Measurements from ENCODE around the gene CD63. TPM values are rescaled to one million over a fixed set of nuclear protein-coding genes. Genes with fewer than 3 reads are reported as not detected.

The CD63 gene
- total RNA-seq, 2 experiments from 2014 or later, result 204 to 210 TPM

DNA sequence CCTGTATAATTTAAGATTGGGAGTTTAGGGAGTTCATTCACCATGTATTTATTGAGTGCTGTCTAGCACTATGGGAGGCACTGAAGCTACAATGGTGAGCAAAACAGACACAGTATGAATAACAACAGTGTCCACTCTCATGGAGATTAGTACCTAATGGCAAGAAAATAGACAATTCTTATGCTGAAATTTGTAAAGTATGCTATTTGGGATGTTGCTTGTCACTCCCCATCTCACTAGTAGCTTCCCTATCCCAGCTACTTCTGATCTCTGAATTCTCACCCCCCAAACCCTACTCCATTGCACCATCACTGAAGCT is 18.1 kb upstream of the CD63 start:
- ChIA-PET POLR2A (interaction anchor here (0.7 kb wide), 1 partner anchor 71 kb away, joined by 3 read pairs; the partner anchor contains the start of gene ORMDL2), CTCF (interaction anchor here (0.8 to 2.8 kb wide), 5 partner anchors 9 to 520 kb away, joined by 3 to 27 read pairs (median 6); partner anchors contain the start of genes COQ10A, ORMDL2 and SARNP)
- Mint-ChIP-seq H3K27me3 (no peaks in the 10 kb centered on the region), H3K9me3 (no peaks in the 10 kb centered on the region), H3K4me3 (no peak overlapping the region), H3K27ac (no peak overlapping the region), H3K4me1 (ENCODE audit: low read depth) (peaks cover 22% of the 10 kb centered on the region), H3K36me3 (peaks cover 7% of the 10 kb centered on the region)
- no peak for DNase-seq
- intact Hi-C loops (cut with micrococcal nuclease), result no loop called here

DNA sequence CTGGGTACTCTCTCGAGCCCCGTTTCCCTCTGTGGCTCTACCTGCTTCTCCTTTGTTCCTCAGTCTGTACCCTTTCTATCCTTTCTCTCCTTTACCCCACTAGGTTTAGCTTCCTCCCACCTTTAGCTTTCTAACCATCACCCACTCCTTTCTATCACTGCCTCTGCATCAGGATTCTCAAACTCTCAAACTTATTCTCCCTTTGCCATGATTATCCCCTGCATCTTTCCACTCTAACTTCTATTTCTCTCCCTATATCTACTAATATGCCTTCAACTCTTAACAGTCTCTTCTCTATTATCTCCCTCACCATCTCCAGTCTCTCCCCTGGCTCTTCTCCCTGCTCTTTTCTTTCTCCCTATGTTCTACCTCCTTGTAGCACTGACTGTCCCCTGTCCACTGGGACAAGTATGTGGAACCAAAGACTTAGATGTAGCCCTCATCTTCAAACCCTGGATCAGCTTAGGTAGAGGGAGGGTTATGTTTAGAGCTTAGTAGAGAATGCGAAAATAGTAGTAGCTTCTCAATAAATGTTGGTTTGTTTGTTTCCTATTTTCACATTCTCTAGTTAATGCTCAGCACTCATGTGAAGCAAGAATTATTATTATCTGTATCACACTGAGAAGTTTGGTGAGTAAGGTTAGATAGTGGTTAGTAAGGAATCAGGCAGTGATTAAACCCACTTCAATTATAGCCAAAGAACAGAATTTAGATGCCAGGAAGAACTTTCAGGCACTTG is 17.5 kb upstream of the CD63 start:
- DNase-seq, result no peak
- H3K27me3 Mint-ChIP-seq, result no peaks in the 10 kb centered on the region
- no peaks in the 10 kb centered on the region for H3K9me3 Mint-ChIP-seq
- no peak overlapping the region for H3K4me3 Mint-ChIP-seq
- ChIA-PET POLR2A (no interaction called here), CTCF (interaction anchor here (1.8 to 2.8 kb wide), 3 partner anchors 8 to 72 kb away, joined by 6 to 27 read pairs (median 10); partner anchors contain the start of genes ORMDL2 and SARNP)
- peaks cover 22% of the 10 kb centered on the region for H3K4me1 Mint-ChIP-seq (ENCODE audit: low read depth)
- H3K36me3 Mint-ChIP-seq, result peaks cover 6% of the 10 kb centered on the region
- intact Hi-C loops (cut with micrococcal nuclease), result no loop called here
- H3K27ac Mint-ChIP-seq, result no peak overlapping the region

DNA sequence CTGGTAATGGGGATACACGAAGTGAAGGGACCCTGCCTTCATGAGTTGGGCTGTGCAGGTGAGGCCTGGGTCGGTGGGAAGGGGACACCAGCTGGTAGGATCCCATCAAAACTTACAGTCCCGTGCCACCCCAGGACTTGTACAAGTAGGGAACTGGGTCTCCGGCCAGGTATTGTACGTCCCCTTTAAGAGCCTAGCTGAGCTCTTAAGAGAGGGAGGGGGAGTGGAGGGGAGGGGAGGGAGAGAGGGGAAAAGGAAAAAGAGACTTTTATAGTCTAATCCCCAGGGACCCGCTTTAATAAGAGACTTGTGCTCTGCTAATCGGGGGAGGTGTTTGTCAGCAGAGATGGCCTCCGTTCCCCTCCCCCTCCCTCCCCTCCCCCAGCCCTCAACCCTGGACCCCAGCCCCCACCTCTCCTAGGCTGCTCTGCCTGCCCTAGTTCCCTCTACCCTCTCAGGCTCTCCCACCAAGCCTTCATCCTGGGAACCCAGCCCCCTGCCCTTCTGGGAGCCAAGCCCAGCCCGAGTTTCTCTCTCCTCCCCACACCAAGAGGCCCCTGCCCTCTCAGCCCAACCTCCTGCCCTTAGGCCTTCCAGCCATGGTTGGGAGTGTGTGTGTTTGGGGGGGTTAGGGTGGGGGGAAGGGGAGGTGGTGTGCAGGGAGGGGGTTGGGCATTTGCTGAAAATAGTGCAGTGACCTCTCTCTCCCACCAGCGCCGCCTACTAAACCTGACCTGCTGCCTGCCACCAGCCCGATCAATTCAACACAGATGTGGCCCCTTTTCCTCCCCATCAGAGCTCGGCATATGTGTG is 16.8 kb upstream of the CD63 start:
- no peaks in the 10 kb centered on the region for H3K9me3 Mint-ChIP-seq
- ChIA-PET CTCF (interaction anchor here (1.8 to 3.6 kb wide), 5 partner anchors 8 to 72 kb away, joined by 6 to 27 read pairs (median 10); partner anchors contain the start of genes ORMDL2 and SARNP), POLR2A (interaction anchor here (1.0 to 2.3 kb wide), 3 partner anchors 8 to 185 kb away, joined by 3 to 12 read pairs (median 4); partner anchors contain the start of genes ORMDL2 and SARNP)
- no peaks in the 10 kb centered on the region for H3K27me3 Mint-ChIP-seq
- H3K27ac Mint-ChIP-seq, result no peak overlapping the region
- H3K4me1 Mint-ChIP-seq (ENCODE audit: low read depth), result peaks cover 22% of the 10 kb centered on the region
- DNase-seq, result no peak
- H3K4me3 Mint-ChIP-seq, result no peak overlapping the region
- H3K36me3 Mint-ChIP-seq, result peaks cover 2% of the 10 kb centered on the region
- intact Hi-C loops (cut with micrococcal nuclease), result no loop called here

DNA sequence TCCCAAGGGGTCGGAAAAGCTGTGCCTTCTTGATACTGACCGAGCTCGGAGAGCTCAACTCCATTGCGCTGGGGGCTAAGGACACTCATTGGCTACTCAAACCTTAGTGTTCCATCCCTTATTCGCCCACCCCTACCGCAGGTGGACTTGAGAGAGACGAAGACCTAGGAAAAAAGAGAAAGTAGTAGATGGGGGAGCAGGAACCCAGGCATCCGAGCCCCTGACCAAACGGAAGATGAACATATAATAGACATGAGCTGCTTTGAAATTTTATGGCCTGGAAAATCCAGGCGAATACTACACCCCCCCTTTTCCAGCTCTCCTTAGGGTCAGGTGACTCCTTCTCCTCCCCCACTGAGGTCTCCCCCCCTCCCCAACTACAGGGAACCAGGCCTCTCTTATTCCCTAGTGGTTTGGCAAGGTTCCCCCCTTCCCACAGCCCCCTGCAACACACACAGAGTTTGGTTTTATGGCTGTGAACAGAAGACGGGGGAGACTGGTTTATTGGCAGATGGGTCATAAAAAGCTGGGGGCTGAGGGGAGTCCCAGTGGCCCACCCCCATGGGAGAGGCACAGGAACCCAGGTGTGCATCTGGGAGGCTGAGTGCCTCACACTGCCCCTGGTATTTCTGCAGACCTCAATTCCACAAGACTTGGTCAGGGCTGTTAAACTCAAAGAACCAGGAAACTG is 15.7 kb upstream of the CD63 start:
- peak overlapping the region; percentile 83 for H3K4me3 Mint-ChIP-seq
- intact Hi-C loops (cut with micrococcal nuclease), result no loop called here
- no peaks in the 10 kb centered on the region for H3K9me3 Mint-ChIP-seq
- peaks cover 22% of the 10 kb centered on the region for H3K4me1 Mint-ChIP-seq (ENCODE audit: low read depth)
- DNase-seq, result no peak
- H3K27ac Mint-ChIP-seq, result no peak overlapping the region
- CTCF ChIA-PET, result interaction anchor here (0.9 to 9.9 kb wide), 6 partner anchors 9 to 192 kb away, joined by 3 to 130 read pairs (median 8); partner anchors contain the start of gene DGKA
- POLR2A ChIA-PET, result interaction anchor here (0.8 to 2.3 kb wide), 6 partner anchors 10 to 372 kb away, joined by 3 to 12 read pairs (median 5); partner anchors contain the start of genes CD63, ORMDL2 and SARNP
- H3K27me3 Mint-ChIP-seq, result no peaks in the 10 kb centered on the region
- H3K36me3 Mint-ChIP-seq, result no peaks in the 10 kb centered on the region

DNA sequence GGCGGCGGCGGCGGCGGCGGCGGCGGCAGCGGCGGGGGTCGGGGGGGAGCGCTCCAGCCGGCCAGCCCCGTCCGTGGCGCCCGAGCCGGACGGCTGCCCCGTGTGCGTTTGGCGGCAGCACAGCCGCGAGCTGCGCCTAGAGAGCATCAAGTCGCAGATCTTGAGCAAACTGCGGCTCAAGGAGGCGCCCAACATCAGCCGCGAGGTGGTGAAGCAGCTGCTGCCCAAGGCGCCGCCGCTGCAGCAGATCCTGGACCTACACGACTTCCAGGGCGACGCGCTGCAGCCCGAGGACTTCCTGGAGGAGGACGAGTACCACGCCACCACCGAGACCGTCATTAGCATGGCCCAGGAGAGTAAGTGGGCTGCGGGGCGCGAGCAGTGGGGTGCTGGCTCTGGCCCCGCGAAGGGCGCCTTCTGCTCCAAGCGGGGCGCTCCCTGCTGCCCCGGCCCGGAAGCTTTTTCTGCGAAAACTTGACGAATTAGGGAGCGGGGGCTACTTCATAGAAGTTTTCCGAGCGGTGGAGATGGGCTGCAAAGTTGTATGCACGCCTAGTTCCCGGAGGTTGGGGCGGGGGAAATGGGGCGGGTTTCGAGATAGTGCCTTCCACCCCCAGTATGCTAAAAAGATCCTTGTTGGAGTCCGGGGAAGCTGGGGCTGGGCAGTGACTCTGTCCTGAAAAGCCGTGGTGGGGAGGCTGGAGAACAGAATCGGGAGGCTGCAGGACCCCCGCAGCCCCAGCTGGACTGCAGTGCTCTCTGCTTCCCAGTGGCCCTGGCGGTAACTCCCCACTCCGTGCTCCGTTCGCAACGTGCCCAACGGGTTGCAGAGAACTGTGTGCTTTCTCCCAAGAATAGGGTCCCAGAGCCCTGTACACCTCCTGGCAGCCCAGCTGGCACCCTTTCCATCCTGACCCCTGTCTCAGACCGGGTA is 14.9 kb upstream of the CD63 start:
- CTCF ChIA-PET, result interaction anchor here (0.6 to 9.9 kb wide), 7 partner anchors 10 to 193 kb away, joined by 3 to 130 read pairs (median 6); partner anchors contain the start of gene DGKA
- Mint-ChIP-seq H3K4me1 (ENCODE audit: low read depth) (peaks cover 24% of the 10 kb centered on the region), H3K27me3 (no peaks in the 10 kb centered on the region), H3K36me3 (no peaks in the 10 kb centered on the region), H3K27ac (no peak overlapping the region), H3K4me3 (peak overlapping the region; percentile 83), H3K9me3 (no peaks in the 10 kb centered on the region)
- intact Hi-C loops (cut with micrococcal nuclease), result loop anchor here (2.0 kb wide), 2 partner anchors 17 to 73 kb away; partner anchors contain the start of gene SARNP
- POLR2A ChIA-PET, result interaction anchor here (0.8 to 2.3 kb wide), 5 partner anchors 14 to 373 kb away, joined by 3 to 12 read pairs (median 6); partner anchors contain the start of genes CD63, ORMDL2 and SARNP
- DNase-seq, result peak; percentile 67

DNA sequence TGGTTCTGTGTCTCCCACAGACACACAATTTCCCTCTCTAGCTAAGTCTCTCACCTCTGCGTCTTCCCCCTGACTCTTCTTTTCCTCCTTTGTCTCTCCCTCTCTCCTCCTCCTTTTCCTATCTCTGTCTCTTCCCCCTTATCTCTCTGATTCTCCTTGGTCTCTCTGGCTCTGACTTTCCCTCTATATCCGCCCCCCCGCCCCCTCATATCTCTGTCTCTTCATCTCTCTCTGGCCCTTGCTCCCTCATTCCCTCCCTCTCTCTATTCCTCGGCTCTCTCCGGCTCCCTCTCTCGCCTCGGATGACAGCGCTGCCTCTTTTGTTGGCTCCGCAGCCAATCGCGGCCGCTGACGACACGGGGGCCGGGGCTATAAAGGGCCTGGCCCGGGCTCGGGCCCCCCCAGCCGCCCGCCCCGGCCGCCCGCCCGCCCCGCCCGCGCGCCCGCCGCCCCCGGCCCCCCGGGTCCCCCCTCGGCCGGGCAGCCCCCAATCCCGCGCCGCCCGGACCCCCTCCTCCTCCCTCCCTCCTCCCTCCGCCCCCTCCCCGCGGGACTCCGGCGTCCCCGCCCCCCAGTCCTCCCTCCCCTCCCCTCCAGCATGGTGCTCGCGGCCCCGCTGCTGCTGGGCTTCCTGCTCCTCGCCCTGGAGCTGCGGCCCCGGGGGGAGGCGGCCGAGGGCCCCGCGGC is 14.1 kb upstream of the CD63 start, which contains the start of gene GDF11:
TSS of gene GDF11 (plus strand) at position 404 of the 687 bp plus-strand sequence. CDS start at position 599, 195 bp downstream.
- DNase-seq, result peak; percentile 83
- CTCF ChIA-PET, result interaction anchor here (0.6 to 9.9 kb wide), 6 partner anchors 14 to 202 kb away, joined by 3 to 130 read pairs (median 6); partner anchors contain the start of gene DGKA
- Mint-ChIP-seq H3K4me3 (peak within 1 kb of the TSS; percentile 83), H3K36me3 (no peaks in the 10 kb centered on the region), H3K27ac (peak within 1 kb of the TSS; percentile 42), H3K9me3 (no peaks in the 10 kb centered on the region), H3K4me1 (ENCODE audit: low read depth) (peaks cover 30% of the 10 kb centered on the region), H3K27me3 (no peaks in the 10 kb centered on the region)
- POLR2A ChIA-PET, result interaction anchor here (0.7 to 2.3 kb wide), 6 partner anchors 13 to 301 kb away, joined by 3 to 12 read pairs (median 5); partner anchors contain the start of genes CD63, ORMDL2 and SARNP
- intact Hi-C loops (cut with micrococcal nuclease), result loop anchor here (2.0 kb wide), 2 partner anchors 18 to 74 kb away; partner anchors contain the start of gene SARNP

DNA sequence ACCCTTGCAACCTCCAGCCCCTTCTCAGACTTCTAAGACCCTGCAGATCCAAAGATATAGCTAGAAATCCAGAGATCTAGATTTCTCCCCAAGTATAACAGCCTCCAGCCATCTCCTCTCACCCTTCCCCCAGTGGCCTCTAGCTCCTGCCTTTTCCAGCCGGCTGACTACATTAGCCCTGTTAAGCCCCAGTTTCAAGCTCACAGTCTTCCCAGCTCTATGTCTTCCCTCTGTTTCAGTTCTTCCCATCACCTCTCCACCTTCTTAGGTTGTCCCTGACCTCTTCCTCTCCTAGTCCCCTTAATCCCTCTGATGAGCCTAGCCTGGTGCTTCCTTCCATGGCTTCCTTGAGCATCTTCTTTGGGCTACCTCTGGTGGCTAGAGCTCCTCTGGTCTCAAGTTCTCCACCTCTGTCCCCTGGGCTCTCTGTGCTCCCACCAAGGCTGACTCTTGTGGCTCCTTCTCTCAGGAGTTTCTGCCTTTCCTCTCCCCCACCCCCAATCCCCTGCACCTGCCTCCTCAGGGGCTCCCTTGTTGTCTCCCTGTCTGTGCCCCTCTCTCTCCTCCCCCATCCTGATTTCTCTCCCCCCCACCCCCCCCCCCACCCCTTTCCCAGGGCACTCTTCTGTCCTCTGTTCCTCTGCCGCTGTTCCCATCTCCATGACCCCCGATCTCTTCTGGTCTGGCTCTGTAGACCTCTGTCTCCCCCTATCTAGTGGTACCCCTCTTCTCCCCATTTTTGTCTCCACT is 13.3 kb upstream of the CD63 start:
- no peaks in the 10 kb centered on the region for H3K9me3 Mint-ChIP-seq
- intact Hi-C loops (cut with micrococcal nuclease), result loop anchor here (2.0 kb wide), 2 partner anchors 19 to 75 kb away; partner anchors contain the start of gene SARNP
- DNase-seq, result no peak
- POLR2A ChIA-PET, result interaction anchor here (0.7 to 1.2 kb wide), 3 partner anchors 13 to 302 kb away, joined by 3 to 4 read pairs (median 3); no protein-coding TSS in a partner anchor
- H3K4me1 Mint-ChIP-seq (ENCODE audit: low read depth), result peaks cover 36% of the 10 kb centered on the region
- H3K36me3 Mint-ChIP-seq, result no peaks in the 10 kb centered on the region
- H3K27ac Mint-ChIP-seq, result peak overlapping the region; percentile 42
- H3K27me3 Mint-ChIP-seq, result no peaks in the 10 kb centered on the region
- CTCF ChIA-PET, result interaction anchor here (0.7 to 9.9 kb wide), 5 partner anchors 12 to 202 kb away, joined by 3 to 130 read pairs (median 4); partner anchors contain the start of gene DGKA
- H3K4me3 Mint-ChIP-seq, result peak overlapping the region; percentile 74

DNA sequence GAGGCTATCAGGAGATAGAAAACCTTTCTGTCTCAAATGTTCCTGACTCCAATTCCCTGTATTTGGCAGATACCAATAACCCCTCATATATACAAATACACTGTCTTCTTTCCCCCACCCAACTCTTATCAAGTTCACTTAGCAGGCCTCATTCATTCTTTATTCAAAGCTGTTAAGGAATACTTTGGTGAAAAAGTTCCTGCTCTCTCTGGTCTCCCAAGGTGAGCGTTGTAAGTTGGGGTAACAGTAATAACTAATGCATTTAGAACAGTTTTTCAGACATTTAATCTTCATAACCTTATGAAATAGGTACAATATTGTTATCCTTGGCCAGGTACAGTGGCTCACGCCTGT is 10.2 kb upstream of the CD63 start:
- intact Hi-C loops (cut with micrococcal nuclease), result loop anchor here (2.0 to 5.0 kb wide), 3 partner anchors 82 to 388 kb away; partner anchors contain the start of gene ZC3H10
- H3K4me1 Mint-ChIP-seq (ENCODE audit: low read depth), result peaks cover 22% of the 10 kb centered on the region
- no peaks in the 10 kb centered on the region for H3K9me3 Mint-ChIP-seq
- H3K36me3 Mint-ChIP-seq, result no peaks in the 10 kb centered on the region
- ChIA-PET CTCF (interaction anchor here (0.6 to 9.9 kb wide), 48 partner anchors 8 to 614 kb away, joined by 3 to 130 read pairs (median 6); partner anchors contain the start of genes BLOC1S1, CD63, DGKA and DNAJC14), POLR2A (interaction anchor here (0.6 to 2.0 kb wide), 11 partner anchors 10 to 450 kb away, joined by 3 to 18 read pairs (median 5); partner anchors contain the start of genes CD63, DGKA, ORMDL2 and PA2G4)
- DNase-seq, result no peak
- H3K4me3 Mint-ChIP-seq, result peak overlapping the region; percentile 77
- H3K27me3 Mint-ChIP-seq, result no peaks in the 10 kb centered on the region
- no peak overlapping the region for H3K27ac Mint-ChIP-seq

Data from activated CD4-positive, alpha-beta memory T cell treated with anti-CD3 and anti-CD28 coated beads for 36 hours (primary cell).